ENCODE data around the gene UVRAG.

DNA sequence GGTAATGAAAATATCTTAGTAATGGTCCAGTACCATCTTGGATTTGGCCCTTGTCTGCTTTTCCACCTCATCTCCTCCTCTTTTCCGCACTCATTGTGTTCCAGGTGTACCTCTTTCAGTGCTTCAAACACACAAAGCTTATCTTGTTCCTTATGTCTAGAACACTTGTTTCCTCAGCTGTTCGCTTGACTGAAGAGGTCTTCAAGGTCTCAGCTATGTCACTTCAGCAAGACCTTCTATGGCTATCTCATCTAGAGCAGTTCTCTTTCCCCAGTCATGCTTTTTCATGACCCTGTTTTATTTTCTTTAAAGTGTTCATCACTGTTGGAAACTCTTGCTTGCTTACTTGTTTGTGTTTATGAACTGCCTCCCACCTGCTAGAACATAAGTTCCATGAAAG lies 47.4 kb downstream of the UVRAG start:
- no peak for TF ChIP-seq POLR2A (IDR thresholded peaks at IDR 0.05)
- TF ChIP-seq, protein P1, sequence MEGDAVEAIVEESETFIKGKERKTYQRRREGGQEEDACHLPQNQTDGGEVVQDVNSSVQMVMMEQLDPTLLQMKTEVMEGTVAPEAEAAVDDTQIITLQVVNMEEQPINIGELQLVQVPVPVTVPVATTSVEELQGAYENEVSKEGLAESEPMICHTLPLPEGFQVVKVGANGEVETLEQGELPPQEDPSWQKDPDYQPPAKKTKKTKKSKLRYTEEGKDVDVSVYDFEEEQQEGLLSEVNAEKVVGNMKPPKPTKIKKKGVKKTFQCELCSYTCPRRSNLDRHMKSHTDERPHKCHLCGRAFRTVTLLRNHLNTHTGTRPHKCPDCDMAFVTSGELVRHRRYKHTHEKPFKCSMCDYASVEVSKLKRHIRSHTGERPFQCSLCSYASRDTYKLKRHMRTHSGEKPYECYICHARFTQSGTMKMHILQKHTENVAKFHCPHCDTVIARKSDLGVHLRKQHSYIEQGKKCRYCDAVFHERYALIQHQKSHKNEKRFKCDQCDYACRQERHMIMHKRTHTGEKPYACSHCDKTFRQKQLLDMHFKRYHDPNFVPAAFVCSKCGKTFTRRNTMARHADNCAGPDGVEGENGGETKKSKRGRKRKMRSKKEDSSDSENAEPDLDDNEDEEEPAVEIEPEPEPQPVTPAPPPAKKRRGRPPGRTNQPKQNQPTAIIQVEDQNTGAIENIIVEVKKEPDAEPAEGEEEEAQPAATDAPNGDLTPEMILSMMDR (IDR thresholded peaks at IDR 0.05 in 8 of 11, conservative IDR thresholded peaks at IDR 0.05 in 3 of 11) = no peak
- no peak for TF ChIP-seq POLR2AphosphoS5 (IDR thresholded peaks at IDR 0.05)

Data from spleen (tissue), 7 donors.